WTC11 (cell line): Measurements from ENCODE around the gene SARDH. TPM values are rescaled to one million over a fixed set of nuclear protein-coding genes. Genes with fewer than 3 reads are reported as not detected.

Experiments used
- ATAC-seq: fragments of 200-7000 bp; cut with Tn5 transposase; 2 replicates; pipeline ENCODE4 v1.10.0; 2021; ENCODE audit warnings: mild to moderate bottlenecking, moderate library complexity
- CTCF ChIA-PET: fragments of 300-600 bp; sonication (Branson Sonifier 250); formaldehyde crosslinking; loops from one replicate; lab custom pipeline; 2021; ENCODE audit warnings: antibody characterized with exemption; lab: Charles Lee
- POLR2A ChIA-PET: fragments of 350-600 bp; sonication (Branson Sonifier 250); formaldehyde crosslinking; loops from one replicate; lab custom pipeline; 2021; ENCODE audit warnings: antibody characterized with exemption; lab: Charles Lee
- DNase-seq: peaks from one replicate; pipeline ENCODE4 v3.0.0; 2021; ENCODE audit warnings: low spot score
- H3K27ac Mint-ChIP-seq: 2 replicates; pipeline ENCODE4 v1.8.0; 2021; ENCODE audit warnings: mixed read lengths
- H3K27me3 Mint-ChIP-seq: 2 replicates; pipeline ENCODE4 v1.8.0; 2021; ENCODE audit warnings: low read depth, mild to moderate bottlenecking, moderate library complexity, mixed read lengths
- H3K36me3 Mint-ChIP-seq: 2 replicates; pipeline ENCODE4 v1.8.0; 2021; ENCODE audit warnings: mixed read lengths
- H3K4me1 Mint-ChIP-seq: 2 replicates; pipeline ENCODE4 v1.8.0; 2022; ENCODE audit warnings: mixed read lengths
- H3K4me3 Mint-ChIP-seq: 2 replicates; pipeline ENCODE4 v1.8.0; 2021; ENCODE audit warnings: mild to moderate bottlenecking, moderate library complexity, mixed read lengths
- H3K9me3 Mint-ChIP-seq: 2 replicates; pipeline ENCODE4 v1.8.0; 2021; ENCODE audit warnings: mixed read lengths
- AFF4 ChIP-seq: sonication (generic); formaldehyde crosslinking; IDR thresholded peaks from 2 replicates; pipeline ENCODE4 v1.8.1; 2023; ENCODE audit warnings: mild to moderate bottlenecking, missing genetic modification reagents, borderline replicate concordance
- CTCF ChIP-seq: fragments of 200-600 bp; IDR thresholded peaks from 2 replicates; pipeline ENCODE4 v1.8.0; 2022; ENCODE audit warnings: antibody characterized with exemption
- FOXP4 ChIP-seq: sonication (generic); formaldehyde crosslinking; IDR thresholded peaks from 2 replicates; pipeline ENCODE4 v1.8.0; 2022; ENCODE audit warnings: mild to moderate bottlenecking, missing genetic modification reagents
- GABPB1 ChIP-seq: sonication (generic); formaldehyde crosslinking; IDR thresholded peaks from 2 replicates; pipeline ENCODE4 v1.8.1; 2023; ENCODE audit warnings: mild to moderate bottlenecking, missing genetic modification reagents
- KAT7 ChIP-seq: sonication (generic); formaldehyde crosslinking; IDR thresholded peaks from 2 replicates; pipeline ENCODE4 v1.8.1; 2023; ENCODE audit warnings: missing genetic modification reagents, mild to moderate bottlenecking, borderline replicate concordance
- MAX ChIP-seq: sonication (generic); formaldehyde crosslinking; IDR thresholded peaks from 2 replicates; pipeline ENCODE4 v1.8.0; 2022; ENCODE audit warnings: mild to moderate bottlenecking, missing genetic modification reagents
- TCF7 ChIP-seq: sonication (generic); formaldehyde crosslinking; IDR thresholded peaks from 2 replicates; pipeline ENCODE4 v1.8.0; 2022; ENCODE audit warnings: mild to moderate bottlenecking, low read depth, missing genetic modification reagents, moderate library complexity
- ZNF423 ChIP-seq: fragments of 250-450 bp; sonication (Bioruptor Pico); IDR thresholded peaks from 2 replicates; pipeline ENCODE4 v2.1.2; 2022; ENCODE audit warnings: mild to moderate bottlenecking, moderate library complexity
- ZNF425 ChIP-seq: fragments of 250-450 bp; sonication (Bioruptor Pico); conservative IDR thresholded peaks from 2 replicates; pipeline ENCODE4 v1.9.0; 2021; ENCODE audit warnings: mild to moderate bottlenecking
- total RNA-seq: library from RNA; stranded (reverse); gene quantifications from 3 replicates; pipeline ENCODE4 v1.2.3, GENCODE V29; 2021

The SARDH gene
- total RNA-seq, 1 experiment from 2014 or later: 8.5 TPM

- ChIA-PET POLR2A (no interaction called here), CTCF (interaction anchor here (0.6 to 3.5 kb wide), 21 partner anchors 11 to 201 kb away, joined by 3 to 24 read pairs (median 5); partner anchors contain the start of gene SARDH)
- Mint-ChIP-seq H3K4me3 (no peak overlapping the region), H3K4me1 (no peaks in the 10 kb centered on the region), H3K9me3 (peaks cover 10% of the 10 kb centered on the region), H3K27ac (no peak overlapping the region), H3K27me3 (no peaks in the 10 kb centered on the region; the same call in 1 of the 2 replicates), H3K36me3 (peaks cover 6% of the 10 kb centered on the region)
- TF ChIP-seq MAX (CRISPR knock-in tag) (no peak), KAT7 (CRISPR knock-in tag) (no peak), AFF4 (no peak), ZNF425 (CRISPR knock-in tag) (no peak), ZNF423 (CRISPR knock-in tag) (no peak), GABPB1 (0 out of 2 replicates have a peak, but pooled peaks have one; percentile 9), TCF7 (CRISPR knock-in tag) (no peak), FOXP4 (CRISPR knock-in tag) (no peak)
- DNase-seq (no peak), ATAC-seq (no peak)
Measured at GRCh38 chr9:133727277-133727875, 10.8 kb downstream of the SARDH start.

DNA sequence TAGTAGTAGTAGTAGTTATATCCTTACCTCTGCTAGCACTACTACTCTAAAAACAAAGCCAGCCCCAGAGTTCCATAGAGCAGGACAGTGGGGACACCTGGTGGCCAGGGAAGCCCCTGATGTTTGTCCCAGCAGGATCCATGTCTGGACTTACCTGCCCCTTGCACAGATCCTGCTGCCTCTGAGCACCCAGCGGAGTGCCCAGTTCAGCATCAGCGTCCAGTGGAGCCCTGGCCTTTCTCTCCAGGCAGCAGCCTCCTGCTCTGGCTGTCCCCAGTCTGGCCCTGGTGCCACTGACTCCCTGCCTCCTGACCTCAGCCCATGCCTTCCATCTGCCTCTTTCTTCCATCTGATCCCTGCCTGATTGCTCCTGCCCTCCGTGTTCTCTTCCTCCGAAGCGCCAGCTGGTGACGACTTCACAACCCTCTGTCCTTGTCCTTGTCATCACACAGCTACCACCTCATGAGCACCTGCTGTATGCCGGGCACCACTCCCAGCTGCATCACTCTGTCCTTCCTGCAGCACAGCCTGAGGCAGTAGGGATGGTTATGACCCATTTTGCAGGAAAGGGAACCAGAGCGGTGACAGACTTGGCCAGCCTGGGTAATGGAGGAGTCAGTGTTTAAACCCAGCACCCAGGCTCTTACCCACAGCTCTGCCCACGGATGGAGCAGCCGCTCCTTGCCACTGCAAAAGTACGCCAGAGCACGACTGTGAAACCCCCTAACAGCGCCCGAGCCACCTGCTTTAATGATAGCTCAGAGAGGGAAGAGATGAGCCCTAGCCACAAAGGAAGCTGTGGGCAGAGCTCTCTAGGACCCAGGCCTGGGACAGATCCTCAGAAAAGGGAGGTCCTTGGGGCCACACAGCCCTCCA, 11.5 kb downstream of the SARDH start:
- H3K4me3 Mint-ChIP-seq: no peak overlapping the region
- ATAC-seq: peak; percentile 79
- POLR2A ChIA-PET: no interaction called here
- no peaks in the 10 kb centered on the region for H3K4me1 Mint-ChIP-seq
- H3K36me3 Mint-ChIP-seq: peaks cover 6% of the 10 kb centered on the region
- peak; percentile 71 for DNase-seq
- TF ChIP-seq GABPB1 (no peak), CTCF (peak; percentile 29)
- no peaks in the 10 kb centered on the region; the same call in 1 of the 2 replicates for H3K27me3 Mint-ChIP-seq
- CTCF ChIA-PET: interaction anchor here (0.6 to 3.5 kb wide), 24 partner anchors 9 to 203 kb away, joined by 3 to 24 read pairs (median 5); partner anchors contain the start of gene SARDH
- H3K27ac Mint-ChIP-seq: peak overlapping the region; percentile 20; the same call in 1 of the 2 replicates
- H3K9me3 Mint-ChIP-seq: peaks cover 10% of the 10 kb centered on the region
